ENCODE results near the gene CCNG1.

DNA sequence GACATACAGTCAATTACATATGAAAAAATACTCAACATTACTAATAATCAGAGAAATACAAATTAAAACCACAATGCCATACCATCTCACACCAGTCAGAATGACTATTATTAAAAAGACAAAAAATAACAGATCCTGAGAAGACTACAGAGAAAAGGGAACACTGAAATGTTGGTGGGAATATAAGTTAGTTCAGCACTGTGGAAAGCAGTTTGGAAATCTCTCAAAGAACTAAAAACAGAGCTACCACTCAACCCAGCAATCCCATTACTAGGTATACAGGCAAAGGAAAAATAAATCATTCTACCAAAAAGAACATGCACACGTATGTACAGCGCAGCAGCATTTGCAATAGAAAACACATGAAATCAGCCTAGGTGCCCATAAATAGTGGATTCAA, 41.6 kb upstream of the CCNG1 start:
- TF ChIP-seq, protein P1, sequence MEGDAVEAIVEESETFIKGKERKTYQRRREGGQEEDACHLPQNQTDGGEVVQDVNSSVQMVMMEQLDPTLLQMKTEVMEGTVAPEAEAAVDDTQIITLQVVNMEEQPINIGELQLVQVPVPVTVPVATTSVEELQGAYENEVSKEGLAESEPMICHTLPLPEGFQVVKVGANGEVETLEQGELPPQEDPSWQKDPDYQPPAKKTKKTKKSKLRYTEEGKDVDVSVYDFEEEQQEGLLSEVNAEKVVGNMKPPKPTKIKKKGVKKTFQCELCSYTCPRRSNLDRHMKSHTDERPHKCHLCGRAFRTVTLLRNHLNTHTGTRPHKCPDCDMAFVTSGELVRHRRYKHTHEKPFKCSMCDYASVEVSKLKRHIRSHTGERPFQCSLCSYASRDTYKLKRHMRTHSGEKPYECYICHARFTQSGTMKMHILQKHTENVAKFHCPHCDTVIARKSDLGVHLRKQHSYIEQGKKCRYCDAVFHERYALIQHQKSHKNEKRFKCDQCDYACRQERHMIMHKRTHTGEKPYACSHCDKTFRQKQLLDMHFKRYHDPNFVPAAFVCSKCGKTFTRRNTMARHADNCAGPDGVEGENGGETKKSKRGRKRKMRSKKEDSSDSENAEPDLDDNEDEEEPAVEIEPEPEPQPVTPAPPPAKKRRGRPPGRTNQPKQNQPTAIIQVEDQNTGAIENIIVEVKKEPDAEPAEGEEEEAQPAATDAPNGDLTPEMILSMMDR (IDR thresholded peaks at IDR 0.05) = no peak
- TF ChIP-seq POLR2A (IDR thresholded peaks at IDR 0.05; ENCODE audit: low read length) (no peak), ZFP36 (IDR thresholded peaks at IDR 0.05; ENCODE audit: borderline replicate concordance, partially characterized antibody) (no peak), CEBPB (IDR thresholded peaks at IDR 0.05) (no peak), SMC3 (IDR thresholded peaks at IDR 0.05) (no peak), RCOR1 (IDR thresholded peaks at IDR 0.05; ENCODE audit: low read depth, low read length) (no peak), BHLHE40 (IDR thresholded peaks at IDR 0.05; ENCODE audit: low read depth, low read length) (no peak), CHD4 (IDR thresholded peaks at IDR 0.05; ENCODE audit: borderline replicate concordance) (no peak)
- TF ChIP-seq, protein P2, sequence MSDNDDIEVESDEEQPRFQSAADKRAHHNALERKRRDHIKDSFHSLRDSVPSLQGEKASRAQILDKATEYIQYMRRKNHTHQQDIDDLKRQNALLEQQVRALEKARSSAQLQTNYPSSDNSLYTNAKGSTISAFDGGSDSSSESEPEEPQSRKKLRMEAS (IDR thresholded peaks at IDR 0.05) = no peak
- TF ChIP-seq, protein P3, sequence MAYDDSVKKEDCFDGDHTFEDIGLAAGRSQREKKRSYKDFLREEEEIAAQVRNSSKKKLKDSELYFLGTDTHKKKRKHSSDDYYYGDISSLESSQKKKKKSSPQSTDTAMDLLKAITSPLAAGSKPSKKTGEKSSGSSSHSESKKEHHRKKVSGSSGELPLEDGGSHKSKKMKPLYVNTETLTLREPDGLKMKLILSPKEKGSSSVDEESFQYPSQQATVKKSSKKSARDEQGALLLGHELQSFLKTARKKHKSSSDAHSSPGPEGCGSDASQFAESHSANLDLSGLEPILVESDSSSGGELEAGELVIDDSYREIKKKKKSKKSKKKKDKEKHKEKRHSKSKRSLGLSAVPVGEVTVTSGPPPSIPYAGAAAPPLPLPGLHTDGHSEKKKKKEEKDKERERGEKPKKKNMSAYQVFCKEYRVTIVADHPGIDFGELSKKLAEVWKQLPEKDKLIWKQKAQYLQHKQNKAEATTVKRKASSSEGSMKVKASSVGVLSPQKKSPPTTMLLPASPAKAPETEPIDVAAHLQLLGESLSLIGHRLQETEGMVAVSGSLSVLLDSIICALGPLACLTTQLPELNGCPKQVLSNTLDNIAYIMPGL (CRISPR knock-in tag; IDR thresholded peaks at IDR 0.05; ENCODE audit: borderline replicate concordance) = no peak
- TF ChIP-seq, protein P4, sequence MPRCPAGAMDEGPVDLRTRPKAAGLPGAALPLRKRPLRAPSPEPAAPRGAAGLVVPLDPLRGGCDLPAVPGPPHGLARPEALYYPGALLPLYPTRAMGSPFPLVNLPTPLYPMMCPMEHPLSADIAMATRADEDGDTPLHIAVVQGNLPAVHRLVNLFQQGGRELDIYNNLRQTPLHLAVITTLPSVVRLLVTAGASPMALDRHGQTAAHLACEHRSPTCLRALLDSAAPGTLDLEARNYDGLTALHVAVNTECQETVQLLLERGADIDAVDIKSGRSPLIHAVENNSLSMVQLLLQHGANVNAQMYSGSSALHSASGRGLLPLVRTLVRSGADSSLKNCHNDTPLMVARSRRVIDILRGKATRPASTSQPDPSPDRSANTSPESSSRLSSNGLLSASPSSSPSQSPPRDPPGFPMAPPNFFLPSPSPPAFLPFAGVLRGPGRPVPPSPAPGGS (IDR thresholded peaks at IDR 0.05) = no peak
